ENCODE results near the gene TMEM141. TPM values are rescaled to one million over a fixed set of nuclear protein-coding genes. Genes with fewer than 3 reads are reported as not detected.
"Not testable (repeated sequence)": the region's sequence is repeated elsewhere in the genome, so short reads cannot be mapped to it uniquely, and the experiment has no call there.

The TMEM141 gene
- total RNA-seq, 4 donors from 2014 or later = 71.1 to 148 (median 115) TPM

DNA sequence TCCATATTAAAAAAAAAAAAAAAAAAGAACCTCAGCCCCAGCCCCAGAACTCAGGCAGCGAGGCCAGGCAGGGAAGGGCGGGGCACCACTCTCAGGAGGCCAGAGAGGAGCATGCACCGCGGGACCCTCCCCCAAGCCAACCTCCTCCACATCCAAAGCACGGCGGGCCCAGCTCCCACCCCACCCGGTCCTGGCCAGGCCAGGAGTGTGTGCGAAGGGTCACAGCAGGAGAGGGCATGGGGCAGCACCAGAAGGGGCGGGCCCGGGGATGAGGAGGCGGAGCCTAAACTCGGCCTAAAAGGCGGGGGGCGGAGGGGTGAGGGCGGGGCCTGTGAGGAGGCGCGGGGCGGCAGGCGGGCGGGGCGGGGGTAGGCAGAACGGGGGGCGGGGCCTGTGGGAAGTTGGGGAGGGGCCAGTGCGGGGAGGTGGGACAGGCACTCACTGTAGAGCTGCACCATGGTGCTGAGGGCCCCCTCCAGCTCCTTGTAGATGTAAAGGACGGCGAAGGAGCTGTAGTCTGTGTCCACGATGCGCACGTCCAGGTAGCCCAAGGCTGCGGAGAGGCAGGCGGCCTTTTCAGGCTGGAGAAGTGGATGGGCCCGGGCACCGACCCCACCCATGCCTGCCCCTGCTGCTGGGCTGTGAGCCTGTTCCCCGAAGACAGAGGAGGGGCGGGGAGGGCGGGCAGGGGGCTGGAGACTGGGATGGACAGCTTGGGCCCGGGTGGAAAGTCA is 28.1 kb upstream of the TMEM141 start:
- 14% methylated on average over 22 of the region's 37 CpGs for WGBS
- Histone ChIP-seq H3K4me1 (peaks cover 8% of the 10 kb centered on the region), H3K27ac (no peak overlapping the region), H3K9me3 (no peaks in the 10 kb centered on the region), H3K27me3 (peaks cover 71% of the 10 kb centered on the region), H3K4me3 (no peak overlapping the region), H3K36me3 (no peaks in the 10 kb centered on the region)
- TF ChIP-seq, protein P1, sequence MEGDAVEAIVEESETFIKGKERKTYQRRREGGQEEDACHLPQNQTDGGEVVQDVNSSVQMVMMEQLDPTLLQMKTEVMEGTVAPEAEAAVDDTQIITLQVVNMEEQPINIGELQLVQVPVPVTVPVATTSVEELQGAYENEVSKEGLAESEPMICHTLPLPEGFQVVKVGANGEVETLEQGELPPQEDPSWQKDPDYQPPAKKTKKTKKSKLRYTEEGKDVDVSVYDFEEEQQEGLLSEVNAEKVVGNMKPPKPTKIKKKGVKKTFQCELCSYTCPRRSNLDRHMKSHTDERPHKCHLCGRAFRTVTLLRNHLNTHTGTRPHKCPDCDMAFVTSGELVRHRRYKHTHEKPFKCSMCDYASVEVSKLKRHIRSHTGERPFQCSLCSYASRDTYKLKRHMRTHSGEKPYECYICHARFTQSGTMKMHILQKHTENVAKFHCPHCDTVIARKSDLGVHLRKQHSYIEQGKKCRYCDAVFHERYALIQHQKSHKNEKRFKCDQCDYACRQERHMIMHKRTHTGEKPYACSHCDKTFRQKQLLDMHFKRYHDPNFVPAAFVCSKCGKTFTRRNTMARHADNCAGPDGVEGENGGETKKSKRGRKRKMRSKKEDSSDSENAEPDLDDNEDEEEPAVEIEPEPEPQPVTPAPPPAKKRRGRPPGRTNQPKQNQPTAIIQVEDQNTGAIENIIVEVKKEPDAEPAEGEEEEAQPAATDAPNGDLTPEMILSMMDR (IDR thresholded peaks at IDR 0.05) = no peak
- DNase-seq (ENCODE audit: low spot score in 2 of 2) = peak in 1 of 2 donors; percentile 66

DNA sequence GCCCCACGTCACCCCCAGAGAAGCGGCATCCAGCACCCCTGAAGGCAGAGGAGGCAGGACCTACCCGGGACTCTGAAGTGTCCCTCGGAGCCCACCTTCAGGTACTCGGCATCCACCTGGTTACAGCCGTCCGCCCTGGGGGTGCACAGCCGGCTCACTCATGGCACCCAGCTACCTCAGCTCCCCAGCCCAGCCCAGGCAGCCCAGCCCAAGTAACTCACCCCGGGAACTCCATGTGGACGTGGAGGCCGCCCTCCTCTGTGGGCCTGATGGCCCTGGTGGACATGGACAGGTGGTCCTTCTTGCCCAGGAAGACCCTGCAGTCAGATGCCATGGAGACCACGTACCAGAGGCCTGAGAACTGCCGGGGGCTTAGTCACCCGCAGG is 27.5 kb upstream of the TMEM141 start:
- 62% methylated on average over 3 of the region's 14 CpGs for WGBS
- TF ChIP-seq POLR2A (IDR thresholded peaks at IDR 0.05) (no peak), EP300 (IDR thresholded peaks at IDR 0.05) (no peak), POLR2AphosphoS5 (IDR thresholded peaks at IDR 0.05) (no peak)
- TF ChIP-seq, protein P1 (IDR thresholded peaks at IDR 0.05) = no peak
- H3K27me3 ChIP-seq = peaks cover 73% of the 10 kb centered on the region

DNA sequence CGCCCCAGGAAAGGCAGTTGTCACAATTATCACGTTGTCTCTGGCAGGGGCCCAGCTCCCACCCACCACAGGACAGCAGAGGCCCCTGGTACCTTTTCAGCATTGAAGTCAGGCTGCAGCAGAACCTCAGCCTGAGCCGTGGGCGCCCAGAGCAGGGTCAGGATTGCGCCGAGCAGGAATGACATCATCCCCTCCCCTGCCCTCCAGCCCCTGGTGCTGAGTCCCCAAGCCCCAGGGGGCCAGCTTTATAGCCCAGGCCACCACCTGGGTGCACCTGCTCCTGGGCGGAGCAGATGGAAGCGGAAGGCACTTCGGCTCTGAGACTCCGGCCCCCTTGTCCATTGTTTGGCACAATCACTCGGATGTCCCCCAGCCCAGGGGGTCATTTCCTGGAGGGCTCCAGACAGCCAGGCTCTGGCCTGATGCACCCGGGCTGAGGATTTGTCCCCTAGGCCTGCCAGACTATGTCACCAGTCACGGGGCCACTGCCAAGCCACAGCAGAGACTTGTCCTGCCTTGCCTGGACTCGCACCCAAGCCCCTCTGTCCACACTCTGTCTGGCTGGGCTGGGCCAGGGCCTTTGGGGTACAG is 26.7 kb upstream of the TMEM141 start, which contains the start of gene LCN15:
Gene LCN15, minus strand, starts transcription at position 218 of the 591 bp plus-strand sequence. Its CDS starts 30 bp downstream, at position 188.
- DNase-seq (ENCODE audit: low spot score in 2 of 2) = no peak
- Histone ChIP-seq H3K4me1 (peaks cover 8% of the 10 kb centered on the region), H3K4me3 (no peak within 1 kb of the TSS), H3K27me3 (peaks cover 69% of the 10 kb centered on the region), H3K36me3 (no peaks in the 10 kb centered on the region), H3K9me3 (no peaks in the 10 kb centered on the region), H3K27ac (no peak within 1 kb of the TSS)
- whole genome bisulfite sequencing = 69% methylated on average over 3 of the region's 14 CpGs
- no peak for TF ChIP-seq POLR2A (IDR thresholded peaks at IDR 0.05)
- no peak for TF ChIP-seq POLR2AphosphoS5 (IDR thresholded peaks at IDR 0.05)
- TF ChIP-seq, protein P1 (IDR thresholded peaks at IDR 0.05) = no peak
- TF ChIP-seq EP300 (IDR thresholded peaks at IDR 0.05) = no peak

More for the DNA sequence above, 27.5 kb upstream of the TMEM141 start:
- Histone ChIP-seq H3K4me1 (peaks cover 8% of the 10 kb centered on the region), H3K27ac (no peak overlapping the region), H3K36me3 (no peaks in the 10 kb centered on the region), H3K4me3 (no peak overlapping the region), H3K9me3 (no peaks in the 10 kb centered on the region)
- no peak for DNase-seq (ENCODE audit: low spot score in 2 of 2)

DNA sequence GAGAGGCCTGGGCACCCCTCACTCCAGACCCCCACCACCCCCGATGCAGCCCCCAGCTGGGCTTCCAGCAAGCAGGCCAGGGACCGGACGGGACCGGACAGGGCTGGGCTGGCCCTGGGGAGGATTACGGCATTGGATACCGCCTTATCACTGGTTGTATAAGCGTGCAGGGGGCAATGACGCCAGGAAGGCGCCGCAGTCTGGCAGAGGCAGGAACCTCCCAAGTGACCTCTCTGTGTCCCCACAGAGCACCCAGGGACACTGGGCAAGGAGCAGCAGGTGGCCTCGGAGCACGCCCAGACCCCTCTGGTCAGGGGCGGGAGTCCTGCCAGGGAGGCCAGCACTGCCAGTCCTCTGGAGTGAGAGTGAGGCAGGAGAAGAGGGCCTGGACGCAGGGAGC is 26.1 kb upstream of the TMEM141 start:
- H3K4me3 ChIP-seq = no peak overlapping the region
- TF ChIP-seq POLR2A (IDR thresholded peaks at IDR 0.05) (no peak), POLR2AphosphoS5 (IDR thresholded peaks at IDR 0.05) (no peak), EP300 (IDR thresholded peaks at IDR 0.05) (no peak)
- TF ChIP-seq, protein P1 (IDR thresholded peaks at IDR 0.05) = no peak
- no peaks in the 10 kb centered on the region for H3K9me3 ChIP-seq
- no CpG with 5 or more reads among the region's 14 CpGs for WGBS
- H3K36me3 ChIP-seq = no peaks in the 10 kb centered on the region
- H3K27me3 ChIP-seq = peaks cover 64% of the 10 kb centered on the region
- H3K4me1 ChIP-seq = peaks cover 8% of the 10 kb centered on the region
- DNase-seq (ENCODE audit: low spot score in 2 of 2) = no peak
- H3K27ac ChIP-seq = no peak overlapping the region

DNA sequence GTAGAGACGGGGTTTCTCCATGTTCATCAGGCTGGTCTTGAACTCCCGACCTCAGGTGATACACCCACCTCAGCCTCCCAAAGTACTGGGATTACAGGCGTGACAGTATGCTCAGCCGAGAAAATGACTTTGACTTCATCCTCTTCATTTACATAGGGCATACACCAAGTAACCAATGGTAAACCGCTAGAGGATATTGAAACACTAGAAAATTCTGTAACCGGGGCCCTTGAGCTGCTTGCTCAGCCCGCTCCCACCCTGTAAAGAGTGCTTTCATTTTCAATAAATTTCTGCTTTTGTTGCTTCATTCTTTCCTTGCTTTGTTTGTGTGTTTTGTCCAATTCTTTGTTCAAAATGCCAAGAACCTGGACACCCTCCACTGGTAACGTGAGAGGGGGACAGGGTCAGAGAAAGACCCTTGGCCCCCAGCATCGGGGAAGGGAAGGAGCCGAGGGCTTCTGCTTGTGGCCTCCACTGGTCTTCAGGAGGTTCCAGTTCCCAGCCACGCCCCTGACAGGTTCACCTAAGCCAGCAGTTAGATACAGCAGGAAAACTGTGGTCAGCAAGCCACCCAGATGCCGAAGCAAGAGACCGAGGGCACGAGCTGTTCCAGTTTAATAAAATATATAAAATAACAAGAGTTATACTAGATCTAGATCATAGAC is 25.3 kb upstream of the TMEM141 start:
- H3K36me3 ChIP-seq; H3K9me3 ChIP-seq; DNase-seq (ENCODE audit: low spot score in 2 of 2); H3K27ac ChIP-seq; H3K4me3 ChIP-seq; H3K4me1 ChIP-seq: not testable (repeated sequence)
- 72% methylated on average over 14 of the region's 14 CpGs for WGBS
- H3K27me3 ChIP-seq = peaks cover 56% of the 10 kb centered on the region

All from suprapubic skin (tissue), 4 donors.